Activated CD4-positive, alpha-beta T cell treated with anti-CD3 and anti-CD28 coated beads, Interleukin-2, amount 10 ng/mL, durations not matched to agents 7 days and 5 days (primary cell): ENCODE results near the gene ANKRD33B. TPM values are rescaled to one million over a fixed set of nuclear protein-coding genes. Genes with fewer than 3 reads are reported as not detected.
"Not testable (repeated sequence)": the region's sequence is repeated elsewhere in the genome, so short reads cannot be mapped to it uniquely, and the experiment has no call there.

Source experiments
- CTCF ChIA-PET: fragments of 350-600 bp; sonication (Branson Sonifier 250); formaldehyde crosslinking; loops from one replicate; lab custom pipeline; 2021; ENCODE audit warnings: antibody characterized with exemption; lab: Charles Lee
- POLR2A ChIA-PET: fragments of 350-600 bp; sonication (Branson Sonifier 250); formaldehyde crosslinking; loops from one replicate; lab custom pipeline; 2021; ENCODE audit warnings: antibody characterized with exemption; lab: Charles Lee
- DNase-seq: peaks from one replicate; pipeline ENCODE4 v3.0.0-alpha.2; 2020
- H3K27ac Mint-ChIP-seq: one replicate; pipeline ENCODE4 v1.8.0; 2021; ENCODE audit warnings: mild to moderate bottlenecking, moderate library complexity, mixed read lengths
- H3K27me3 Mint-ChIP-seq: one replicate; pipeline ENCODE4 v1.8.0; 2021; ENCODE audit warnings: mixed read lengths
- H3K36me3 Mint-ChIP-seq: one replicate; pipeline ENCODE4 v1.8.0; 2021; ENCODE audit warnings: low read depth, mixed read lengths
- H3K4me1 Mint-ChIP-seq: one replicate; pipeline ENCODE4 v1.8.0; 2021; ENCODE audit warnings: mixed read lengths
- H3K4me3 Mint-ChIP-seq: one replicate; pipeline ENCODE4 v1.8.0; 2021; ENCODE audit warnings: mild to moderate bottlenecking, moderate library complexity, mixed read lengths
- H3K9me3 Mint-ChIP-seq: one replicate; pipeline ENCODE4 v1.8.0; 2021; ENCODE audit warnings: mixed read lengths
- total RNA-seq, 2 experiments: library from RNA; stranded (reverse); gene quantifications; one replicate each; pipeline ENCODE4 v1.2.3, GENCODE V29; 2021

The ANKRD33B gene
- 1 to 10 TPM; 3.2 to 3.7 TPM for total RNA-seq

- DNase-seq = peak; percentile 81
- no peaks in the 10 kb centered on the region for H3K36me3 Mint-ChIP-seq
- peaks cover 30% of the 10 kb centered on the region for H3K27me3 Mint-ChIP-seq
- peak within 1 kb of the TSS; percentile 71 for H3K4me3 Mint-ChIP-seq
- no peaks in the 10 kb centered on the region for H3K9me3 Mint-ChIP-seq
- H3K4me1 Mint-ChIP-seq = peaks cover 25% of the 10 kb centered on the region
- H3K27ac Mint-ChIP-seq = peak within 1 kb of the TSS; percentile 85
- POLR2A ChIA-PET = interaction anchor here (1.0 kb wide), 1 partner anchor 14 kb away, joined by 4 read pairs; no protein-coding TSS in a partner anchor
- CTCF ChIA-PET = no interaction called here
Measured at GRCh38 chr5:10563945-10564837, at the start of gene ANKRD33B. Gene ANKRD33B, plus strand, starts transcription at chr5:10564070. Its CDS starts 398 bp downstream, at chr5:10564468.

GRCh38 chr5:10514572-10514971, 49.3 kb upstream of the ANKRD33B start:
- H3K9me3 Mint-ChIP-seq, DNase-seq, H3K4me3 Mint-ChIP-seq, H3K4me1 Mint-ChIP-seq, H3K36me3 Mint-ChIP-seq, POLR2A ChIA-PET, H3K27me3 Mint-ChIP-seq, H3K27ac Mint-ChIP-seq, CTCF ChIA-PET: not testable (repeated sequence)

DNA sequence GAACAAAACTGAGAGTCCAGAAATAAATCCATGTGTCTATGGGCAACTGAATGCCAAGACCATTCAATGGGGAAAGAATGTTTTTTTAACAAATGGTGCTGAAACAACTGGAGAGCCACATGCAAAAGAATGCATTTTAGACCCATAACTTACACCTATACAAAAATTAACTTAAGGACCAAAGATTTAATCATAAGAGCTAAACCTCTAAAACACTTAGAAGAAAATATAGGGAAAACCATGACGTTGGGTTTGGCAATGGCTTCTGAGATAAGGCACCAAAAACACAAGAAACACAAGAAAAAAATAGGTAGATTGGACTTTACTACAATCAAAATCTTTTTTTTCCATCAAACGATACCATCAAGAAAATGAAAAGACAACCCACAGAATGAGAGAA, 48.4 kb upstream of the ANKRD33B start:
- Mint-ChIP-seq H3K9me3 (no peaks in the 10 kb centered on the region), H3K27ac (no peak overlapping the region), H3K36me3 (no peaks in the 10 kb centered on the region), H3K4me1 (no peaks in the 10 kb centered on the region), H3K27me3 (no peaks in the 10 kb centered on the region), H3K4me3 (no peak overlapping the region)
- POLR2A ChIA-PET = no interaction called here
- no peak for DNase-seq
- CTCF ChIA-PET = no interaction called here

- Mint-ChIP-seq H3K4me3 (no peak overlapping the region), H3K9me3 (peaks cover 7% of the 10 kb centered on the region), H3K4me1 (no peaks in the 10 kb centered on the region), H3K36me3 (peaks cover 1% of the 10 kb centered on the region), H3K27me3 (no peaks in the 10 kb centered on the region), H3K27ac (no peak overlapping the region)
- no peak for DNase-seq
- ChIA-PET POLR2A (no interaction called here), CTCF (no interaction called here)
Measured at GRCh38 chr5:10518347-10518746, 45.5 kb upstream of the ANKRD33B start.

DNA sequence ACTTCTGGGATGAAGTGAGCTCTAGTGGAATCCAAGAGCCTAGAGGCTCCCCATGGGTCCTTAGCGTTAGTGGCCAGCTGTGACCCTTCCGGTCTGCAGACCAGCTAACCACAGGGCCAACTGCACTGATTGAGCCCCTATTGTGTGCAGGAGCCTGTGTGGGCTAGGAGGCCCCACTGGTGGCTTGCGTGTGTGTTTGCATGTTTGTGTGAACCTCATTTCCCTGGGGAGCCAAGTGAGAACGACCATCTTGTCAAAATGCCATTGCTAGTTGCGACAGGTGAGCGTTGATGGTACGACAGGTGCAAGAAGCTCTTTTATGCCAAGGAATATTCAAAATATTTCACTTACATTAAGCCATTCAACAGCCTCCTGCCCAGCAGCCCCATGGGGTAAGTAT, 44.1 kb upstream of the ANKRD33B start:
- POLR2A ChIA-PET = no interaction called here
- no peak overlapping the region for H3K27ac Mint-ChIP-seq
- peaks cover 1% of the 10 kb centered on the region for H3K36me3 Mint-ChIP-seq
- CTCF ChIA-PET = no interaction called here
- no peaks in the 10 kb centered on the region for H3K27me3 Mint-ChIP-seq
- DNase-seq = no peak
- H3K4me3 Mint-ChIP-seq = no peak overlapping the region
- peaks cover 7% of the 10 kb centered on the region for H3K9me3 Mint-ChIP-seq
- H3K4me1 Mint-ChIP-seq = no peaks in the 10 kb centered on the region

- H3K4me3 Mint-ChIP-seq = no peak overlapping the region
- peaks cover 7% of the 10 kb centered on the region for H3K9me3 Mint-ChIP-seq
- no peak overlapping the region for H3K27ac Mint-ChIP-seq
- peaks cover 1% of the 10 kb centered on the region for H3K36me3 Mint-ChIP-seq
- CTCF ChIA-PET = no interaction called here
- DNase-seq = no peak
- POLR2A ChIA-PET = no interaction called here
- H3K27me3 Mint-ChIP-seq = no peaks in the 10 kb centered on the region
- H3K4me1 Mint-ChIP-seq = no peaks in the 10 kb centered on the region
Measured at GRCh38 chr5:10520706-10521105, 43.2 kb upstream of the ANKRD33B start.

- CTCF ChIA-PET = no interaction called here
- no peak for DNase-seq
Measured at GRCh38 chr5:10521466-10522223, 42.2 kb upstream of the ANKRD33B start.

GRCh38 chr5:10522224-10522611, 41.7 kb upstream of the ANKRD33B start:
- H3K27me3 Mint-ChIP-seq = no peaks in the 10 kb centered on the region
- H3K27ac Mint-ChIP-seq = no peak overlapping the region
- CTCF ChIA-PET = no interaction called here
- DNase-seq = no peak
- H3K4me3 Mint-ChIP-seq = no peak overlapping the region
- peaks cover 7% of the 10 kb centered on the region for H3K9me3 Mint-ChIP-seq
- POLR2A ChIA-PET = no interaction called here
- no peaks in the 10 kb centered on the region for H3K4me1 Mint-ChIP-seq
- H3K36me3 Mint-ChIP-seq = peaks cover 1% of the 10 kb centered on the region

More at GRCh38 chr5:10521466-10522223, 42.2 kb upstream of the ANKRD33B start:
- peaks cover 1% of the 10 kb centered on the region for H3K36me3 Mint-ChIP-seq
- POLR2A ChIA-PET = no interaction called here
- peaks cover 7% of the 10 kb centered on the region for H3K9me3 Mint-ChIP-seq
- no peaks in the 10 kb centered on the region for H3K27me3 Mint-ChIP-seq
- H3K4me3 Mint-ChIP-seq = no peak overlapping the region
- no peak overlapping the region for H3K27ac Mint-ChIP-seq
- no peaks in the 10 kb centered on the region for H3K4me1 Mint-ChIP-seq

DNA sequence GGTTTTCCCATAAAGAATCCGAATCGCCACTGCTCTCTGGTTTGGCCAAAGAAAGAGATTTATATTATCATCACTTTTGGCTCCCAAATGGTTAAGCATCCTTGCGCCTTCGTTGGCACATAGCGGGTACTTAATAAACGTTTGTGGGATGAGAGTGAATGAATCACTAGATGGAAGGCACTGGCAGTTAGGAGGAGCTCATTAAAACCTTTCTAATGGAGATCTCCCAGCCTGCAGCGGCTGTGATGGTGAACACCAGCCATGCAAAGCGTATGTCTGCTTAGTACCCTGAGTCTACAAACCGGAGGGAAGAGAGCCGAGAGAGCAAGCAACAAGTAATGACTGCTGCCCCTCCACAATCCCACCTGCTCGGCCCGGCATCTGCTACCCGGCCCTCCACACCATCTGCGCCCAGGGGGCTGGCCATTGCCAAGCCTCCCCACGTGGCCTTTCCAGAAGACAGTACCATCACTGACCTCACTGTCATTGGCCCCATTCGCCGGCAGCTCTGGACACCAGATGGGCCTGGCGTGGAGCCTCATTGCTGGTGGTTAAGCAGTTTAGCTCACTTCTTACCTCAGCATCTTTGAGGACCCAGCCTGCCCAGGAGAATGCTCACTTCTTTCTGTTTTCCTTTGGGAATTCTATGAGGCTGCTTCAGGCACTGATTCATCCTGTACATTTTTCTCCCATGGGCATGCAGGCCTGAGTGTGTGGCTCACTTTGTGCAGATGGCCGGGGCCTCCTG, 39.3 kb upstream of the ANKRD33B start:
- no peaks in the 10 kb centered on the region for H3K4me1 Mint-ChIP-seq
- no peak overlapping the region for H3K27ac Mint-ChIP-seq
- H3K9me3 Mint-ChIP-seq = peaks cover 7% of the 10 kb centered on the region
- ChIA-PET POLR2A (no interaction called here), CTCF (no interaction called here)
- H3K27me3 Mint-ChIP-seq = no peaks in the 10 kb centered on the region
- H3K4me3 Mint-ChIP-seq = no peak overlapping the region
- DNase-seq = no peak
- peaks cover 1% of the 10 kb centered on the region for H3K36me3 Mint-ChIP-seq

GRCh38 chr5:10525124-10525495, 38.8 kb upstream of the ANKRD33B start:
- no peak for DNase-seq
- Mint-ChIP-seq H3K4me3 (no peak overlapping the region), H3K36me3 (peaks cover 1% of the 10 kb centered on the region), H3K9me3 (peaks cover 7% of the 10 kb centered on the region), H3K27ac (no peak overlapping the region), H3K27me3 (no peaks in the 10 kb centered on the region), H3K4me1 (no peaks in the 10 kb centered on the region)
- CTCF ChIA-PET = no interaction called here
- POLR2A ChIA-PET = no interaction called here

- Mint-ChIP-seq H3K4me1 (no peaks in the 10 kb centered on the region), H3K9me3 (peaks cover 6% of the 10 kb centered on the region), H3K27me3 (peaks cover 2% of the 10 kb centered on the region), H3K4me3 (no peak overlapping the region), H3K36me3 (peaks cover 1% of the 10 kb centered on the region), H3K27ac (no peak overlapping the region)
- DNase-seq = no peak
- POLR2A ChIA-PET = no interaction called here
- CTCF ChIA-PET = interaction anchor here (1.1 kb wide), 1 partner anchor 10 kb away, joined by 3 read pairs; no protein-coding TSS in a partner anchor
Measured at GRCh38 chr5:10527281-10527950, 36.5 kb upstream of the ANKRD33B start.

DNA sequence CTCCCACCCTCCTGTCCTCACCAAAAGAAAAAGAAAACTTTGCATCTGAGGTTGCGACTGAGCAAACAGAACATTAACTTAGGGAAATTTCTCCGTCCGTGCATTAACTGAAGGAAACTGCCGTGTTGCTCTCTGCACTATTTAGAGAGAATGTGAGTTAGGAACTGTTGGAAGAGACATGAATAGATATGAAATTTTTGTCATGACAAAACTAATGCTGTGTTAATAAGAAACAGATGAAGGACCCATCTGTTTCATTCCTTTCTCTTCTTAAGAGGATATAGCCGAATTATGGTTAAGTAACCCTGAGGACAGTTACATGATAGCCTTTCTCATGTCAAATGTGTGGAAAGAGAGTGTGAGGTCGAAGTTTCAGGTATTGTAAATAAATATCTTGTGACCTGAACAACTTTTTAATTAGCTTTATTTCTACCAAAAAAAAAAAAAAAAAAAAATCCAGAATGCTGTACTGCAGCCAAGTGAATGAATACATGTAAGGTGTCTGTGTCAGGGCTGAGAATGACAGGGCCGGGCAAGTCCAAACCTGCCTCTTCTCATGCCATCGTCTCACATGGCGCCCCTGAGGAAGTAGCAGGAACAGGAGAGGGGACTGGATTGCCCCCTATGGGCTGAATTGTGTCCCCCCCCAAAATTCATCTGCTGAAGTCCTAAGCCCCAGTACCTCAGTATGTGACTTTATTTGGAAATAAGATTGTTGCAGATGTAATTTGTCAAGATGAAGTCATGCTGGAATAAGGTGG, 35.6 kb upstream of the ANKRD33B start:
- no peak overlapping the region for H3K4me3 Mint-ChIP-seq
- CTCF ChIA-PET = no interaction called here
- DNase-seq = no peak
- POLR2A ChIA-PET = no interaction called here
- H3K27ac Mint-ChIP-seq = no peak overlapping the region
- H3K4me1 Mint-ChIP-seq = no peaks in the 10 kb centered on the region
- no peaks in the 10 kb centered on the region for H3K9me3 Mint-ChIP-seq
- no peaks in the 10 kb centered on the region for H3K36me3 Mint-ChIP-seq
- peaks cover 2% of the 10 kb centered on the region for H3K27me3 Mint-ChIP-seq
